Neural cell (in vitro differentiated cells): Measurements from ENCODE around the gene ZNF638. TPM values are rescaled to one million over a fixed set of nuclear protein-coding genes. Genes with fewer than 3 reads are reported as not detected.
"Not testable (repeated sequence)": the region's sequence is repeated elsewhere in the genome, so short reads cannot be mapped to it uniquely, and the experiment has no call there.

ENCODE experiments used
- H2AFZ ChIP-seq: fragments of 200-600, 300-800 bp; sonication (generic), shearing (Covaris generic); 2 replicates; pipeline ENCODE4 v1.6.0; 2014; ENCODE audit warnings: low read depth, mild to moderate bottlenecking, antibody characterized with exemption, low read length, moderate library complexity
- H3F3A ChIP-seq: fragments of 200-600 bp; shearing (Covaris generic); 2 replicates; pipeline ENCODE4 v1.6.1; 2016; ENCODE audit warnings: mild to moderate bottlenecking, moderate library complexity, mixed read lengths, antibody characterized with exemption, low read length; ENCODE audit not compliant: insufficient read depth, poor library complexity, severe bottlenecking
- H3K27ac ChIP-seq: fragments of 200-600, 300-800 bp; sonication (generic), shearing (Covaris generic); 2 replicates; pipeline ENCODE4 v1.5.1; 2014; ENCODE audit warnings: mild to moderate bottlenecking, low read length, moderate library complexity
- H3K27me3 ChIP-seq: fragments of 300-800, 200-600 bp; sonication (generic), shearing (Covaris generic); 2 replicates; pipeline ENCODE4 v1.6.0; 2014; ENCODE audit warnings: mild to moderate bottlenecking, low read depth, low read length, moderate library complexity; ENCODE audit not compliant: insufficient read depth
- H3K36me3 ChIP-seq: fragments of 300-800, 200-600 bp; sonication (generic), shearing (Covaris generic); 2 replicates; pipeline ENCODE4 v1.5.1; 2014; ENCODE audit warnings: mild to moderate bottlenecking, antibody characterized with exemption, low read length, moderate library complexity; ENCODE audit not compliant: insufficient read depth
- H3K4me2 ChIP-seq: fragments of 300-800, 200-600 bp; sonication (generic), shearing (Covaris generic); 2 replicates; pipeline ENCODE4 v1.6.0; 2014; ENCODE audit warnings: mild to moderate bottlenecking, low read length
- H3K4me3 ChIP-seq: fragments of 300-800, 200-600 bp; sonication (generic), shearing (Covaris generic); 2 replicates; pipeline ENCODE4 v1.5.1; 2014; ENCODE audit warnings: mild to moderate bottlenecking, low read length, moderate library complexity
- H3K79me2 ChIP-seq: fragments of 200-600 bp; shearing (Covaris generic); replicated peaks from 2 replicates; pipeline ENCODE4 v1.6.0; 2014; ENCODE audit warnings: mild to moderate bottlenecking, low read length, moderate library complexity; ENCODE audit not compliant: insufficient read depth
- H3K9ac ChIP-seq: fragments of 300-800, 200-600 bp; sonication (generic), shearing (Covaris generic); 2 replicates; pipeline ENCODE4 v1.6.1; 2016; ENCODE audit warnings: mild to moderate bottlenecking, low read length, mixed read lengths
- H3K9me2 ChIP-seq: fragments of 200-600 bp; shearing (Covaris generic); 2 replicates; pipeline ENCODE4 v1.6.1; 2016; ENCODE audit warnings: mild to moderate bottlenecking, low read length, mixed read lengths; ENCODE audit not compliant: insufficient read depth
- H3K9me3 ChIP-seq: fragments of 200-600, 300-800 bp; sonication (generic), shearing (Covaris generic); 2 replicates; pipeline ENCODE4 v1.6.1; 2016; ENCODE audit warnings: mild to moderate bottlenecking, mixed run types, low read length, moderate library complexity, mixed read lengths
- H4K20me1 ChIP-seq: fragments of 200-600 bp; shearing (Covaris generic); 2 replicates; pipeline ENCODE4 v1.6.1; 2016; ENCODE audit warnings: mild to moderate bottlenecking, mixed run types; ENCODE audit not compliant: insufficient read depth
- EP300 ChIP-seq: fragments of 450-650 bp; conservative IDR thresholded peaks from 2 replicates; pipeline ENCODE4 v1.6.1; 2014; ENCODE audit warnings: antibody characterized with exemption, mild to moderate bottlenecking, moderate library complexity; ENCODE audit not compliant: poor library complexity, severe bottlenecking
- EZH2 ChIP-seq: fragments of 200-600, 300-800 bp; shearing (Covaris generic), sonication (generic); IDR thresholded peaks from 2 replicates; pipeline ENCODE4 v1.6.1; 2014; ENCODE audit warnings: antibody characterized with exemption, low read length, borderline replicate concordance, mild to moderate bottlenecking; ENCODE audit not compliant: insufficient read depth, poor library complexity, severe bottlenecking
- MXI1 ChIP-seq: fragments of 450-650 bp; conservative IDR thresholded peaks from 2 replicates; pipeline ENCODE4 v1.6.1; 2014; ENCODE audit warnings: antibody characterized with exemption, mild to moderate bottlenecking; ENCODE audit not compliant: poor library complexity, severe bottlenecking
- POLR2AphosphoS5 ChIP-seq: IDR thresholded peaks from 2 replicates; pipeline ENCODE4 v1.6.1; 2012
- RAD21 ChIP-seq: fragments of 450-650 bp; conservative IDR thresholded peaks from 2 replicates; pipeline ENCODE4 v1.6.1; 2014; ENCODE audit warnings: antibody characterized with exemption, mild to moderate bottlenecking, moderate library complexity
- SMC3 ChIP-seq: fragments of 450-650 bp; conservative IDR thresholded peaks from 2 replicates; pipeline ENCODE4 v1.6.1; 2014; ENCODE audit warnings: antibody characterized with exemption, mild to moderate bottlenecking, moderate library complexity; ENCODE audit not compliant: poor library complexity
- TAF1 ChIP-seq: IDR thresholded peaks from 2 replicates; pipeline ENCODE4 v1.6.1; 2012; ENCODE audit warnings: low read depth
- polyA plus RNA-seq: library from polyadenylated mRNA; depleted of rRNA; stranded (reverse); fragments of >200 nt; gene quantifications from 2 replicates; pipeline ENCODE4 v1.2.3, GENCODE V29; 2014
- TF ChIP-seq, protein P1 (sequence below): fragments of 450-650 bp; IDR thresholded peaks from 2 replicates; pipeline ENCODE4 v1.5.1; 2014; ENCODE audit warnings: antibody characterized with exemption, mild to moderate bottlenecking, moderate library complexity; ENCODE audit not compliant: poor library complexity, severe bottlenecking
- TF ChIP-seq, protein P2 (sequence below): IDR thresholded peaks from 2 replicates; pipeline ENCODE4 v1.6.1; 2012; ENCODE audit warnings: borderline replicate concordance

ZNF638 gene
- polyA plus RNA-seq, 1 donor from 2014 or later: 308 TPM

- TF ChIP-seq, protein P1, sequence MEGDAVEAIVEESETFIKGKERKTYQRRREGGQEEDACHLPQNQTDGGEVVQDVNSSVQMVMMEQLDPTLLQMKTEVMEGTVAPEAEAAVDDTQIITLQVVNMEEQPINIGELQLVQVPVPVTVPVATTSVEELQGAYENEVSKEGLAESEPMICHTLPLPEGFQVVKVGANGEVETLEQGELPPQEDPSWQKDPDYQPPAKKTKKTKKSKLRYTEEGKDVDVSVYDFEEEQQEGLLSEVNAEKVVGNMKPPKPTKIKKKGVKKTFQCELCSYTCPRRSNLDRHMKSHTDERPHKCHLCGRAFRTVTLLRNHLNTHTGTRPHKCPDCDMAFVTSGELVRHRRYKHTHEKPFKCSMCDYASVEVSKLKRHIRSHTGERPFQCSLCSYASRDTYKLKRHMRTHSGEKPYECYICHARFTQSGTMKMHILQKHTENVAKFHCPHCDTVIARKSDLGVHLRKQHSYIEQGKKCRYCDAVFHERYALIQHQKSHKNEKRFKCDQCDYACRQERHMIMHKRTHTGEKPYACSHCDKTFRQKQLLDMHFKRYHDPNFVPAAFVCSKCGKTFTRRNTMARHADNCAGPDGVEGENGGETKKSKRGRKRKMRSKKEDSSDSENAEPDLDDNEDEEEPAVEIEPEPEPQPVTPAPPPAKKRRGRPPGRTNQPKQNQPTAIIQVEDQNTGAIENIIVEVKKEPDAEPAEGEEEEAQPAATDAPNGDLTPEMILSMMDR: no peak
- TF ChIP-seq TAF1: no peak
- no peak for TF ChIP-seq SMC3
- TF ChIP-seq POLR2AphosphoS5: no peak
- TF ChIP-seq, protein P2, sequence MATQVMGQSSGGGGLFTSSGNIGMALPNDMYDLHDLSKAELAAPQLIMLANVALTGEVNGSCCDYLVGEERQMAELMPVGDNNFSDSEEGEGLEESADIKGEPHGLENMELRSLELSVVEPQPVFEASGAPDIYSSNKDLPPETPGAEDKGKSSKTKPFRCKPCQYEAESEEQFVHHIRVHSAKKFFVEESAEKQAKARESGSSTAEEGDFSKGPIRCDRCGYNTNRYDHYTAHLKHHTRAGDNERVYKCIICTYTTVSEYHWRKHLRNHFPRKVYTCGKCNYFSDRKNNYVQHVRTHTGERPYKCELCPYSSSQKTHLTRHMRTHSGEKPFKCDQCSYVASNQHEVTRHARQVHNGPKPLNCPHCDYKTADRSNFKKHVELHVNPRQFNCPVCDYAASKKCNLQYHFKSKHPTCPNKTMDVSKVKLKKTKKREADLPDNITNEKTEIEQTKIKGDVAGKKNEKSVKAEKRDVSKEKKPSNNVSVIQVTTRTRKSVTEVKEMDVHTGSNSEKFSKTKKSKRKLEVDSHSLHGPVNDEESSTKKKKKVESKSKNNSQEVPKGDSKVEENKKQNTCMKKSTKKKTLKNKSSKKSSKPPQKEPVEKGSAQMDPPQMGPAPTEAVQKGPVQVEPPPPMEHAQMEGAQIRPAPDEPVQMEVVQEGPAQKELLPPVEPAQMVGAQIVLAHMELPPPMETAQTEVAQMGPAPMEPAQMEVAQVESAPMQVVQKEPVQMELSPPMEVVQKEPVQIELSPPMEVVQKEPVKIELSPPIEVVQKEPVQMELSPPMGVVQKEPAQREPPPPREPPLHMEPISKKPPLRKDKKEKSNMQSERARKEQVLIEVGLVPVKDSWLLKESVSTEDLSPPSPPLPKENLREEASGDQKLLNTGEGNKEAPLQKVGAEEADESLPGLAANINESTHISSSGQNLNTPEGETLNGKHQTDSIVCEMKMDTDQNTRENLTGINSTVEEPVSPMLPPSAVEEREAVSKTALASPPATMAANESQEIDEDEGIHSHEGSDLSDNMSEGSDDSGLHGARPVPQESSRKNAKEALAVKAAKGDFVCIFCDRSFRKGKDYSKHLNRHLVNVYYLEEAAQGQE: no peak
- no peak for TF ChIP-seq RAD21
- no peak for TF ChIP-seq EZH2
- TF ChIP-seq MXI1: no peak
- no peak for TF ChIP-seq EP300
- peaks cover 17% of the 10 kb centered on the region for H3K36me3 ChIP-seq
- no peak overlapping the region for H3K4me2 ChIP-seq
Measured at GRCh38 chr2:71409611-71410010, 78.0 kb downstream of the ZNF638 start.

GRCh38 chr2:71410696-71411095 is 79.1 kb downstream of the ZNF638 start:
- Histone ChIP-seq H3F3A (no peaks in the 10 kb centered on the region), H3K36me3 (peaks cover 17% of the 10 kb centered on the region), H3K4me2 (no peak overlapping the region), H3K4me3 (no peak overlapping the region), H2AFZ (no peak overlapping the region), H3K9me3 (no peaks in the 10 kb centered on the region), H3K27ac (no peak overlapping the region), H3K9me2 (no peaks in the 10 kb centered on the region), H3K9ac (no peak overlapping the region), H3K79me2 (no peaks in the 10 kb centered on the region), H3K27me3 (no peaks in the 10 kb centered on the region), H4K20me1 (no peaks in the 10 kb centered on the region)
- TF ChIP-seq SMC3: no peak
- TF ChIP-seq, protein P1: no peak
- TF ChIP-seq EZH2: no peak
- TF ChIP-seq, protein P2: no peak
- TF ChIP-seq TAF1: no peak

More at GRCh38 chr2:71409611-71410010, 78.0 kb downstream of the ZNF638 start:
- Histone ChIP-seq H3K9ac (no peak overlapping the region), H2AFZ (no peak overlapping the region), H3K4me3 (no peak overlapping the region), H3F3A (no peaks in the 10 kb centered on the region), H3K27me3 (no peaks in the 10 kb centered on the region), H3K27ac (no peak overlapping the region), H3K9me2 (no peaks in the 10 kb centered on the region), H3K79me2 (no peaks in the 10 kb centered on the region), H3K9me3 (no peaks in the 10 kb centered on the region), H4K20me1 (no peaks in the 10 kb centered on the region)

DNA sequence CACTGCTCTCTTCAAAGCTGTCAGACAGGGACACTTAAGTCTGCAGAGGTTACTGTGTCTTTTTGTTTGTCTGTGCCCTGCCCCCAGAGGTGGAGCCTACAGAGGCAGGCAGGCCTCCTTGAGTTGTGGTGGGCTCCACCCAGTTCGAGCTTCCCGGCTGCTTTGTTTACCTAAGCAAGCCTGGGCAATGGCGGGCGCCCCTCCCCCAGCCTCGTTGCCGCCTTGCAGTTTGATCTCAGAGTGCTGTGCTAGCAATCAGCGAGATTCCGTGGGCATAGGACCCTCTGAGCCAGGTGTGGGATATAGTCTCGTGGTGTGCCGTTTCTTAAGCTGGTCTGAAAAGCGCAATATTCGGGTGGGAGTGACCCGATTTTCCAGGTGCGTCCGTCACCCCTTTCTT is 85.3 kb downstream of the ZNF638 start:
- H3K27ac ChIP-seq, H3K27me3 ChIP-seq, H2AFZ ChIP-seq, H3K9me3 ChIP-seq, H3F3A ChIP-seq, H4K20me1 ChIP-seq, H3K4me3 ChIP-seq, H3K9ac ChIP-seq, H3K79me2 ChIP-seq, H3K9me2 ChIP-seq, H3K36me3 ChIP-seq, H3K4me2 ChIP-seq: not testable (repeated sequence)
